HG03064 (cell line): ENCODE results near the gene RPLP2.

Source experiments
- ATAC-seq: cut with Tn5 transposase; IDR thresholded peaks from one replicate; pipeline ENCODE4 v1.9.1; 2021; ENCODE audit warnings: low read depth; ENCODE audit not compliant: unreplicated experiment

Gene RPLP2

DNA sequence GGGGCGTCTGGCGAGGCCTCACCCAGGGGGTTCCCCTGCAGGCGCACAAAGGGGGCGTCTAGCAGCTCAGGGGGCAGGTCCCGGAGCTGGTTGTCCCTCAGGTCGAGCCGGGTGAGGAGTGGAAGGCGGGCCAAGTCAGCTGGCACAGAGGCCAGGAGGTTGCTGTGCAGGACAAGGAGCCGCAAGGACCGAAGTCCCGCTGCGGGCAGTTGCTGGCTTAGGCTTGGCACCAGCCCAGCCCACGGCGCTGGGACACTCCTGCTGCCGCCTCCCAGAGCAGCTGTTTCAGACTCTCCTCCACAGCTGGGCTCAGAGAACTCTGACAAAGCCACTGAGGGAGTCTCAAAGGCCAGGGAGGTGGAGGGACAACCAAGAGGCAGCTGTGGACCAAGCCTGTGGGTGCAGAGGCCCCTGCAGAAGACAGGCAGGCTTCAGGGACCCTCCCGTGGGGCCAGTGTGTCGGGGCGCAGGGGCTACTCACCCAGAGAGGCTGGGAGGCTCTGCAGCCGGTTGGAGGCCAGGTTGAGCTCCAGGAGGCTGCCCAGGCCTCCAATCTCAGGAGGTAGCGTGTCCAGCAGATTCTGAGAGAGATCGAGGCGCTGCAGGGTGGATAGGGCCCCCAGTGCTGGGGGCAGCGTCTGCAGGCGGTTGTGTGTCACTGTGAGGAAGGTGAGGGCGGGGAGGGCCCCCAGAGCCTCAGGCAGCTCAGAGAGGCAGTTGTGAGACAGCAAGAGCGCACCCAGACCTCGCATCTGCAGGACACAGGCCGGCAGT lies 6.9 kb upstream of the RPLP2 start:
- ATAC-seq, result no peak

DNA sequence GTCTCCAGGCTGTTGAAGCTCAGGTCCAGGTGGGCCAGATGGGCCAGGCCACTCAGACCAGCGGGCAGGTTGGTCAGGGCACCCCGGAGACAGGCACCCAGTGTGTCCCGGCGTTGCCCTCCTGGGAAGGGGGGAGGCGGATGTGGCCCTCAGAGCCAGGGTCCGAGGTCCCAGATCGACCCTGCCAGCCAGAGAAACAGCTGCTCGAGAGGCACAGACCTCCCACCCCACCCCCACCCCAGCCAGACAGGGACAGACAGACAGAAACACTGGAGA lies 6.4 kb upstream of the RPLP2 start:
- no peak for ATAC-seq

DNA sequence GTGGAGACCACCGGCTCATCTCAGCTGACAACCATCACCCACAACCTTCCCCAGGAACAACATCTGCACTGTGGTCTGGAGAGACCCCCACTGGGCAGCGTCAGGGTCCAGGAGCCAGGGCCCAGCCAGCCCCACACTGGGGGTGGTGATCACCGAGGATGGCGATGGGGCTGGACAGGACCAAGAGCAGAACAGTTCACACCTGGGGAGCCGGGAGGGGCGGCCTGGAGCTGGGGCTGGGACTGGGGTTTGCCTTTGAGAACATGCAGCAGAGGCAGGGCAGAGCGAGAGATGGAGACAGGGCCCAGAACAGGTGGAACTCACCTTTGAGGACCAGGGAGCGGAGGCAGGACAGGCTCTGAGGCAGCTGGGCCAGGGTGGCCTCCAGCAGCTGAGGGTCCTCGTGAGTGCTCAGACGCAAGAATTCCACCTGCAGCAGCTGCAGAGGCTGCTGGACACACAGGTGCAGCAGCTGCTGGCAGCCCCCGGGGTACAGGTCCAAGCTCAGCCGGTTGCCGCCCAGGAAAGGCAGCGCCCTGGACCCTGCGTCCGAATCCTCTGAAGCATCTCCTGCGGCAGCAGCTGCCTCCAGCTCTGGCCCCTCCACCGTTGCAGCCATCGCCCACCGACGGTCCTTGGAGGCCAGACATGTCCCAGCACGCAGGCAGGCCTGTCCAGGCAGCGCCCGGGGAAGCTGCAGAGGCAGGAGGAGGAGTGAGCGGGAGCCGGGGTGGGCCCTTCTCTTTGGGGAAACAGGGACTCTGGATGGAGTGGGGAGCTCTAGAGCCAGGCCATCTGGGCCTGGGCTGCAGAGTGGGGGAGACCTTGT lies 5.8 kb upstream of the RPLP2 start:
- ATAC-seq, result no peak

DNA sequence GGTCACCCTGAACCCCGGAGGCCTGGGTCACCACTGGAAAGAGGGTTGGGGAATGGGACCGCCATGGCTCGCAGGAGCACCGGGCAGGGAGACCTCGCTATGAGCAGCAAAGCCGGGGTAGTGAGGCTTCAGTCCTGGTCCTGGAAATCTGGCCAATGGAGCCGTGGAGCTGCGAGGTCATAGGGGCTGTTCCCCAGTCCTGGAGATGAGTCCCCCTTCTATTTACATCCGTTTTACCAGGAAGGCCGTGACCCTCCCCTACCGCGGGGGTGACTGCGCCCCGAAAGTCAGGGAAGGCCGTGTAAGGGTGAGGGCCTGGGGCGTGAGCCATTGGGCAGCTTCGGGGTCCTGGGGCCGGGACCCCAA lies 5.2 kb upstream of the RPLP2 start:
- ATAC-seq, result no peak

DNA sequence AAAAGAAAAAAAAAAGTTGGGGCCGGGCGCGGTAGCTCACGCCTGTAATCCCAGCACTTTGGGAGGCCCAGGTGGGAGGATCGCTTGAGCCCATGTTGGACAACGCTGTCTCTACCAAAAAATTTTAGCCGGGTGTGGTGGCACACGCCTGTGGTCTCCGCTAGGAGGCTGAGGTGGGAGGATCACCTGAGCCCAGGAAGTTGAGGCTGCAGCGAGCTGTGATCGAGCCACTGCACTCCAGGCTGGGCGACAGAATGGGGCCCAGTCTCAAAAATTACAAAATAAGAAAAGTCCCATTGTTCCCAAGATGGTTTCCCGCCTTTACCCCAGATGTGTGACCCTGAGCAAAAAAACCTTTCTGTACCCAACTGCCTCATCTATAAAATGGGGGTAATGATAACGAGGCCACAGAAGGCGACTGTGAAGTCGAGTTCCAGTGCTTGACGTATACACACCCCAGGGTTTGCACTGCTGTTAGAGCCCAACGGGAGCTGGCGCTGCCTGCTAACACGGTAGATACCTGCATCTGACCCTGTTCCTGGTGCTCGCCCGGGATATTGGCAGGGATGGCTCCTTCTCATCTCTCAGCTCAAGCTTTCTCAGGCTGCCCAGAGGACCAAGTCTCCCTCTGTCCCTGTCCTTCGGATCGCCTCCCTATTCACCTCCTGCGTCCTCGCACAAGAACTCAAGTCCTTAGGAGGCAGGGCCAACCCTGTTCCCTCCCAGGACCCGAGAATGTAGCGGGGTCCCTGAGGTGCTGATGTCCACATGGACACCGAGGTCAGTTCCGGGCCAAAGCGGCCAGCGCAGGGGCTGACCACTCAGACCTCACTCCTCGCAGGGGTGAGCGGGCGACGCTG lies 1.1 kb upstream of the RPLP2 start:
- ATAC-seq, result no peak

DNA sequence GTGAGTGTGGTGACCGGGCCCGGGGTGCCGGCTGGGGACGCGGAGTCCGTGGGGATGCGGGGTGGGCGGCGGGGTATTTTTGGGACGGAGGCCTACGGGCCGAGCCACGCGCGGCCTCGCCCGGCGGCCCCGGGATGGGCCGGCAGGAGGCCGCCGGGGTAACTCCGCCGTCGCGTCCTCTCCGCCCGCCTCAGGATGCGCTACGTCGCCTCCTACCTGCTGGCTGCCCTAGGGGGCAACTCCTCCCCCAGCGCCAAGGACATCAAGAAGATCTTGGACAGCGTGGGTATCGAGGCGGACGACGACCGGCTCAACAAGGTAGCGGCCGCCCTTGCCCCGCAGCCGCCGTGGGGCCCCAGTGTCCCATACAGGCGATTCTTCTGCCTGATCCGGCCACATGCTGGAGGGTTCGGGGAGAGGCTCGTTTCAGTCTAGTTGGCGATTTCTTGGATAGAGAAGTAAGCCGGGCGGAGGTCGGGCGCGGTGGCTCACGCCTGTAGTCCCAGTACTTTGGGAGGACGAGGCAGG lies 337 bp downstream of the RPLP2 start:
- ATAC-seq, result peak; percentile 14

DNA sequence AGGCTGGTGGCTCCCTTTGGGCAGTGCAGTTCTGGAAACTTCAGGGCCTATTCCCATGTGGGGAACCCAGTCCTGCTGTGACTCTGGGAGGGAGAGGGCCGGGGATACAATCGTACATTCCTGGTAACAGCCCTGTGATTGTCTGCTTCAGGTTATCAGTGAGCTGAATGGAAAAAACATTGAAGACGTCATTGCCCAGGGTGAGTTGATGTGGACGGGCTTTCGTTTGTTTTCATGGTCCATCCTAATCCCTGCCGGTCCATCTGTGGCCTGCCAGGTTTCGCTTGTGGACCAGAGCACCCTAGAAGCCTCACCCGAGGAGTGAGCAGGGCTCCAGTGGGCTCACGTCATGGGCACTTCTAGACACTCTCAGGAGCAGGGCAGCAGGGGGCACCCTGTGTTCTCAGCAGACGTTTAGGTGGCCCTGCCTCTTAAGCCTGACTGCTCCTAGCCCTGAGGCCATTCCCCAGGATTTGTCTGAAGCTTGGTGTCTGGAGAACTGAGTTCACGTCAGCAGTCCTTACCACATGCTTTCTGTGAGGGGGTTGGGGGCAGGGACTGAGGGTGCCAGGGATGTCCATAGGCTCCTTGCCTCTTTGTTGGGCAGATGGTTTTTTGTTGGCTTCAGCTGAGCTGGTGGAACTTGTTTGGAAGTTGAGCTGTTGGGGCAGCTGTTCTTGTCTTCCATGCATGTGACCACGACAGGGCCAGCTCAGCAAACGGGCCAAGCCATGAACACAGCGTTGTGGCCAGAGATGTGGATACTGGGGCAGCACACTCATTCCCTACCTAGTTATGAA lies 1.9 kb downstream of the RPLP2 start:
- no peak for ATAC-seq

DNA sequence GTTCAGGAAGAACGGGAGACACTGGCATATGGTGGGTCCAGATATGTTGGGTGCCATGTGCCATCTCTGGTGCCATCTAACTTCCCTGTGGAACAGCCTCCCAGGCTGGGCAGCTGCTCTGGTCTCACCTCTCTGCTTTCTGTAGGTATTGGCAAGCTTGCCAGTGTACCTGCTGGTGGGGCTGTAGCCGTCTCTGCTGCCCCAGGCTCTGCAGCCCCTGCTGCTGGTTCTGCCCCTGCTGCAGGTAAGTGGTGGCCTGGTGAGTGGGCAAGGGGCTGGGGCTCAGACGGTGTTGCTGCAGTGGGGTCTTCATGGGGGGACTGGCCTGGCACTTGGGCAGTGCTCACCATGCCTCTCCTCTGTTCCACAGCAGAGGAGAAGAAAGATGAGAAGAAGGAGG lies 2.6 kb downstream of the RPLP2 start:
- ATAC-seq, result no peak

DNA sequence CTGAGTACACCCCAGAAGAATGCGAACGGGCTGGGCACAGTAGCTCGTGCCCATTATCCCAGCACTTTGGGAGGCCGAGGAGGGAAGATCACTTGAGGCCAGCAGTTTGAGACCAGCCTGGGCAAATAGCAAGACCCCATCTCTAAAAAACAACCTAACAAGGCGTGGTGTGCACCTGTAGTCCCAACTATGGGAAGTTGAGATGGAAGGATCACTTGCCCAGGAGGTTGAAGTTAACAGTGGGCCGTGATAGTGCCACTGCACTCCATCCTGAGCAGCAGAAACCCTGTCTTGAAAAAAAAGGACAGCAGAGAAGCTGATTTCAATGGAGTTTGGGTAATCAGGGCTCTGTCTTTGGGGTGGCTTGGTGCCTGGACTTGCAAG lies 3.3 kb downstream of the RPLP2 start:
- ATAC-seq, result no peak

DNA sequence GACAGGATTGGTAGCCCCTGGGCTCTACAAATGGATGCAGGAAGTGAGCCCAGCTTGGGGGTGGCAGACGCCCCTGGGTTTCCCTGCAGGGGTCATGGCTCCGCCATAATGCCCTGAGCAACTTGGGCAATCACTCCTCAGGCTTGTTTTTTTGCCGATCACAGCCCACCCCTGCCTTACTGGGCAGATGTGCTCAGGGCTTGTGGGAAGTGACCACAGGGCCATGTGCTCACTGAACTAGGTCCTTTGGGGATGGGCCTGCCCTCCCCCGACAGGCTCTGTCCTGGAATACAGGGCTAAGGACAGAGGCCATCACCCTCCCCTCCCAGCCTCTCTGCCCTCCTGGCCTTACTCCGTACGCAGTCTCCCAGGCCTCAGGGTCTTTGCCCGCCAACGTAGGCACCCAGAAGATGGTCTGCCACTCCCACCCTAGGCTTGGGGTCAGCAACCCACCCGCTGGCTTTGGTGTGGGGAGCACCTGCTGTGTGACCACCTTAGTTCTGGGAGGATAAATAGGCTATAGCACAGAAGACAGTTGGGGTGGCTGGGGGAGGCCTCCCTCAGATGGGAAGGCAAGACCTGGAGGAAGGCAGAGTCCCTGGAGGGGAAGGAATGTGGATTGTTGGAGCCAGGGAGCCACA lies 3.8 kb downstream of the RPLP2 start:
- no peak for ATAC-seq

DNA sequence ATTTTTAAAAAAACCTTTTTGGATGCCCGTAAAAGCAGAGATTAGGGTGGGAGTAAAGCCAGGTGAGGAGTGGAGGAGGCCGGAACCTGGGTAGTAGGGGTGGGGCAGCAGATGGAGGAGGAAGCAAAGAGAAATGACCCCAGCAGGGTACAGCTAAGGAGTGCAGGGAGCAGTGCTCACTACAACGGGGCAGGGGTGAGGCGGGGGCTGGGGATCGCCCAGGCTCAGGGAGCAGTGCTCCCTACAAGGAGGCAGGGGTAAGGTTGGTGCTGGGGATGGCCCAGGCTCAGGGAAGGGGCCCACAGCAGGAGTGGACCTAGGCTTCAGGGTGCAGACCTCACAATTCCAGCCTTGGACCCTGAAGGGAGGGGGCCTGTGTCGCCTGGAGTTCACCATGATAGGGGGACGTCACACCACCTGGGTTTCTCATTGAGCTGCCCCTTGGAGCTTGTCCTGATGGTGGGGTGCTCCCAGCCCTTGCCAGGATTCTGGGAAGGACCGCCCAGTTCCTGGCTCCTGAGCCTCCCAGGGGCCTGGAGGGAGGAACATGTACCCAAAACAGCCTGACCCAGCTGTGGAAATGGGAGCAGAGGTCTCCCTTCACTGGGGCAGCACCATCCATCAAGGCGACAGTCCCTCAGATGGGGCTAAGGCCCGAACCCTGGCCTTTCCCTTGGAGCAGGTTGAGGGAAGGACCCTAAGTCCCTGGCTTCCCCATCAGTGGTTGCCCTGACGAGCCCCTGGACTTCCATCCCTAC lies 6.1 kb downstream of the RPLP2 start:
- ATAC-seq, result no peak

DNA sequence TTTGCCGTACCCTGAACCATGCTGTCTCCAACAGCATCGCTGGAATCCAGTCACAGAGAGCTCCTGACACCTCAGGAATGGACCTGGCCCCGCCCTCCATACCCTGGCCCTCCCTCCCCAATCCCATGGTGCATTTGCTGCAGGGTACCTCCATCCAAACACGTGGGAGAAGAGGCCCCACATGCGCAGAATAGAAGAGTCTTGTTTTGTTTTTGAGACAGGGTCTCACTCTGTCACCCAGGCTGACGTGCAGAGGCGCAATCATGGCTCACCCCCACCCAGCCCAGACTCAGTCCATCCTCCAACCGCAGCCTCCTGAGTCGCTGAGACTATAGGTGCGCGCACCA lies 6.6 kb downstream of the RPLP2 start:
- no peak for ATAC-seq

DNA sequence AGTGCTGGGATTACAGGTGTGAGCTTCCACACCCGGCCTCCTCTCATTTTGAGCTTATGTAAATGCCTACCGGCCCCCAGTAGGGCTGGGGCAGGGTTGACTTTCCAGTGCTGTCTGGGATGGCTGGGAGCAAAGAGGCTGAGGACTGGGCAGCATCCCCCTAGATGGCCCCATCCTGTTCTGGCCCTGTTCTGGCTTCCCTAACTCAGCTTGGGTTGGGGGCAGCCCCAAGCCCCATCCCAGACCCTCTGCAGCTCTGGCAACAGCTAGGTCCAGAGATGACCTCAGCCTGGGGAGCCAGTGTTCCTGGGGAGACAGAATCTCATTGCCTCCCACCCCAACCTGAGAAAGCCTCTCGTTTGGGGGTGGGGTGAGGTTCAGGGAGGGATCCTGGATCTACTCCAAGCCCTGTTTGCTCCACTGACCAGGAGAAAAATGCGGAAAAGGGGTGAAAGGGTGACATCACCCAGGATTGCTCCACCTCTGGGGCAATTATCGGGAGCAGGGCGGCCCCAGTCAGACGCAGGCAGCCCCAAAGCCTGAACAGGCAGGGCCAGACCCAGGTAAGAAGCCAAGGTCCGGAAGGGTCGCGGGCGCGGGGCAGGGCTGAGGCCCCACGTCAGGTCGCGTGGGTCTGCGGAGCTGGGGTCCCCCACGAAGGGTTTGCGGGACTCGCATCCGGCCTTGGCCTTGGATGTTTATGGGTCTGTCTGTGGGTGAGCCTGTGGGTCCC lies 8.8 kb downstream of the RPLP2 start, which contains the start of gene PNPLA2:
Gene PNPLA2, plus strand, starts transcription at position 519 of the 733 bp plus-strand sequence. CDS start 805 bp downstream, outside the sequence.
- ATAC-seq, result no peak

DNA sequence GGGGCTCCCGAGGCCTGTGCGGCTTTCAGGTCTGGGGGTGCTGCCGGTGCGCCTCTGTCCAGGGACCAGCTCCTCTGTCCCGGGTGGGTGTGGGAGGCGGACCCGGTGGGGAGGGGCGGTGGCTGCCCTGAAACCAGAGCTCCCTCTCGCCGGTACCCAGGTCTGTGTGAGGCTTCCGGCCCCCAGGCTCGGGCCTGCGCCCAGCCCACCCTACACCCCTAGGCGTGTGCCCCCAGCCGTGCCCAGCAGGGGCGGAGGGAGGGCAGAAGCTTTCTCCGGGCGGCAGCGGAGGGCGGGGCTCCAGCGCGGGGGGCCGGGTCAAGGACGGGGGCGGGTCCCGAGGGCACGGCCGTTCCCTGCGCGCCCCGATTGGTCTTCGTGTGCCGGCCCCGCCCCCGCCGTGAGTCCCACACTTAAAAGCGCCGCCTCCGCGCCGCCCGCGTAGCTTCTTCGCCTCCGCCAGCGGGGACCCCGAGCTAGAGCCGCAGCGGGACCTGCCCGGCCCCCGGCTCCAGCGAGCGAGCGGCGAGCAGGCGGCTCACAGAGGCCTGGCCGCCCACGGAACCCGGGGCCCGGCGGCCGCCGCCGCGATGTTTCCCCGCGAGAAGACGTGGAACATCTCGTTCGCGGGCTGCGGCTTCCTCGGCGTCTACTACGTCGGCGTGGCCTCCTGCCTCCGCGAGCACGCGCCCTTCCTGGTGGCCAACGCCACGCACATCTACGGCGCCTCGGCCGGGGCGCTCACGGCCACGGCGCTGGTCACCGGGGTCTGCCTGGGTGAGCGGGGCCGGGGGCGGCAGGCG lies 9.6 kb downstream of the RPLP2 start:
- peak; percentile 51 for ATAC-seq

DNA sequence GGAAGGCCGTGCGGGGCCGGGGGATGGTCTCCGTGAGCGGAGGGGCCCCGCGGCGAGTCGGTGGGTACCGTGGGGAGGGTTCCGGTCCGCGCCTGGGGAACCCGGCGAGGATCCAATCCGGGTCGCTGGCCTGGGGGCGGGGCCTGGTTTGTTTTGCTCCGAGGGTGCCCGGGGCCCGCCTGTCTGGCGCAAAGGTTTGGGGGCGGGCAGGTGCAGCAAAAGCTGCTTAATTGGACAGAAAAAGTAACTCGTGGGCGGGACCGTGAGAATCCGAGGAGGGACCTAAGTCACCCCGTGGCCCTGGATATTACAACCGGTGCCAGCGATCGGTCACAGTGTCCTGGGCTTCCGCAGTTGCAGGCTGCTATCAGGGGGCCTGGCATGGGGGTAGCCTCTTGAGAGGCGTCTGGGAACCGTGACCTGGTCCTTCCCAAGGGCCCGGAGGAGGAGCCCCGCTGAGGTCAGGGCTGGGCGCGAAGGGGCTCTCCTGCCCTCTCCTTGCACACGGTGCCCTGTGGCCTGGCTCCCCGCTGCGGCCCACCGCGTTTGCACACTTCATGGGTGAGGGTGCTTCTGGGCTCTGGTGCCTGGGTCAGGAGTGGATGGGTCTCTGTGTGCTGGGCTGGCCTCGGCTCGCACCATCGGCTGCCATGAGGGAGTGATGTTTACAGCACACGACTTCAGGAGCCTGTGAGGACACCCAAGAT lies 10.3 kb downstream of the RPLP2 start:
- peak; percentile 50 for ATAC-seq

DNA sequence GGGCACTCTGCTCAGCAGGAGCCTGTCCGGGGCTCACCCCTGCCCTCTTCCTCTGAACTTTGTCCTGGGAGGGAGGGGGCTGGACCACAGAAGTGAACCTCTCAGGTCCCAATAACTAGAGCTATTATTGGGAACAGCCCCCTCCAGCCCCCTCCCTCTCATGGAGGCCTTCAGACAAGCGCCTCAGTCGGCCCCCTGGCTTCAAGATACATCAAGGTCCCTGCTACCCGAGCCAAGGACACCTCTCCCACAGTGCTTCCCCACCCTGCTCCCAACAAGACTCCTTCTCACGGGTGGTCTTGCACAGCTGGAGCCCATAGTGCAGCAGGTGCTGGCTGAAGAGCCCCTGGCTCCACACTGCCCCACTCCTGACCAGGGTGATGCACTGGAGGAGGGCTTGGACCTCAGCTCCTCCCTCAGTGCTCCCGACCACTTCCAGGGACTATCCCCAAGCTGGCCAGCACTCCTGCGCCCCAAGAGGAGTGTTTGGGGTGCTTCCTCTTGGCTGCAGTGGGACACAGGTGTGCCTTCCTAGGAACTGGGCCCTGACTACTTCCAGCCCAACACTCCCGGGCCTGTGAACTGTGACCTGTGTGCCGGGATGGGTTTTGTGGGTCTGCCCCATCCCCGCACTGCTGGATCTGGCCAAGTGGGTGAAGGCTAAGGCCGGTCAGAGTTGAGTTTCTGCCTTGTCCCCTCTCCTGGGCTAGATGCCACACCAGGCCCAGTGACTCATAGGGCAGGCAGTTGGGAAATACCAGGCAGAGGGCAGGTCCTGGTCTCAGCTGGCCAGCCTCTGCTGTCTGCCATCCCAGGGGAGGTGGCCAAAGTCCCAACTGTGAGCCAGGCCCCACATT lies 11.1 kb downstream of the RPLP2 start:
- no peak for ATAC-seq
